Heart left ventricle (tissue), 16 donors: ENCODE data around the gene CCDC28B. TPM values are rescaled to one million over a fixed set of nuclear protein-coding genes. Genes with fewer than 3 reads are reported as not detected.
A peak's percentile ranks its signal among the peaks of the same experiment; 100 is the strongest.

Source experiments
- ATAC-seq, 4 donors: fragments of 200-7000 bp; cut with Tn5 transposase; one replicate each; pipeline ENCODE4 v1.9.1; 2020 to 2022; ENCODE audit warnings: moderate library complexity in 4 of 4, mild to moderate bottlenecking in 3 of 4, moderate number of reproducible peaks in 1 of 4
- DNase-seq, 5 donors: peaks; one replicate each; pipeline ENCODE4 v3.0.0-alpha.2; 2020
- H3K27ac ChIP-seq, 12 donors: fragments of 200-600 bp; sonication (generic) in 4 of 12; one replicate each; pipeline versions ENCODE4 v1.5.0 to v1.8.0; 2016 to 2022; ENCODE audit warnings: mild to moderate bottlenecking in 2 of 12
- H3K27me3 ChIP-seq, 9 donors: fragments of 200-600 bp; sonication (generic) in 2 of 9; one replicate each; pipeline versions ENCODE4 v1.5.1 to v1.8.0; 2016 to 2022; ENCODE audit warnings: mild to moderate bottlenecking in 3 of 9
- H3K36me3 ChIP-seq, 9 donors: fragments of 200-600 bp; sonication (generic) in 2 of 9; one replicate each; pipeline versions ENCODE4 v1.5.0 to v1.8.0; 2018 to 2022; ENCODE audit warnings: mild to moderate bottlenecking in 2 of 9
- H3K4me1 ChIP-seq, 12 donors: fragments of 200-600 bp; sonication (generic) in 4 of 12; one replicate each; pipeline versions ENCODE4 v1.5.0 to v1.8.0; 2016 to 2022; ENCODE audit warnings: mild to moderate bottlenecking in 3 of 12
- H3K4me3 ChIP-seq, 12 donors: fragments of 200-600 bp; sonication (generic) in 4 of 12; one replicate each; pipeline versions ENCODE4 v1.5.0 to v1.8.0; 2017 to 2022; ENCODE audit warnings: mild to moderate bottlenecking in 9 of 12, moderate library complexity in 4 of 12
- H3K9me3 ChIP-seq, 12 donors: fragments of 200-600 bp; sonication (generic) in 4 of 12; one replicate each; pipeline versions ENCODE4 v1.5.0 to v1.8.0; 2016 to 2022; ENCODE audit warnings: mild to moderate bottlenecking in 1 of 12
- CTCF ChIP-seq, 12 donors: fragments of 200-600 bp; sonication (generic) in 4 of 12; IDR thresholded peaks; one replicate each; pipeline versions ENCODE4 v1.5.0 to v1.8.0; 2018 to 2022; ENCODE audit warnings: antibody characterized with exemption in 12 of 12, mild to moderate bottlenecking in 5 of 12
- POLR2A ChIP-seq, 2 donors: fragments of 450-650 bp; IDR thresholded peaks; one replicate each; pipeline ENCODE4 v1.6.1; 2017; ENCODE audit warnings: antibody characterized with exemption in 2 of 2, mild to moderate bottlenecking in 2 of 2, moderate library complexity in 2 of 2
- WGBS, 4 donors: extraction: QIAGEN DNeasy Blood & Tissue Kit in 2 of 4; methylation state at CpG; one replicate each; pipeline versions ENCODE4 v1.1.5 to v1.1.7; 2013 to 2018; 5-methylcytosine and 5-hydroxymethylcytosine counted together
- intact Hi-C, 10 donors: fragments of 100-400 bp; cut with DNase I; formaldehyde crosslinking; loops; one replicate each; pipeline versions ENCODE4 v1.11.1 to v1.14.2; 2022
- polyA plus RNA-seq, 2 donors: library from polyadenylated mRNA; stranded (reverse); fragments of 200-250 nt; gene quantifications; one replicate each; pipeline ENCODE4 v1.2.3, GENCODE V29; 2013
- total RNA-seq, 9 donors: library from RNA; depleted of rRNA in 2 of 9; stranded (reverse); fragments of >200 nt in 2 of 9; fragmentation: NEBNext Ultra II Directional in 3 of 9; extraction: Animal tissue kit (Norgen Biotek cat#: 25700) in 3 of 9; gene quantifications; one replicate each; pipeline versions ENCODE4 v1.1.0 to v1.2.4, GENCODE V29; 2016 to 2023
- donor health status: ischemic (EF 13 %, LVEDD 7.1; RV severe dilation, severe dysfunction).
- donor health status: healthy with polysubstance abuse.
- donor health status: DM: no; HTN: yes; CAD: no.
- donor health status: DM: no; HTN: no; CAD: no.
- donor health status: ischemic (EF 25% LVEDD 6.9; RV normal size, moderate dysfunction).
- donor health status: ischemic (EF 25% LVEDD 5.7; RV mildly dilated, moderate dysfunction).
- donor health status: healthy.
- donor health status: DM: yes; HTN: yes; CAD: no.
- donor health status: ischemic (EF 35%, LVEDD 5.7; RV mildly dilated, moderate dysfunction).
- donor health status: nonischemic (EF 11% LVEDD 7.7; RV severe dilation, severe dysfunction).
- donor health status: DM: yes; HTN: yes; CAD: no.
- donor health status: PGD.
- donor health status: ischemic (EF 29% LVEDD 5.4; RV normal size, mild dysfunction).
- donor health status: nonischemic (EF 23%, LVEDD 6.1; RV moderate dilation, normal function).

CCDC28B gene
- total and polyA plus RNA-seq, 11 donors: 12.5 to 40.2 (median 17.0) TPM

GRCh38 chr1:32184650-32185049, 15.7 kb upstream of the CCDC28B start:
- intact Hi-C loops: no loop called here
- Histone ChIP-seq H3K36me3 (peaks cover 0 to 87% (median 85%) of the 10 kb centered on the region in 9 donors), H3K27ac (no peak overlapping the region), H3K27me3 (no peaks in the 10 kb centered on the region), H3K4me1 (peaks cover 4 to 60% (median 39%) of the 10 kb centered on the region in 12 donors), H3K9me3 (no peaks in the 10 kb centered on the region), H3K4me3 (no peak overlapping the region)
- DNase-seq (no peak), ATAC-seq (no peak)
- TF ChIP-seq CTCF (IDR thresholded peaks at IDR 0.05): no peak

- no peak for ATAC-seq
- H3K9me3 ChIP-seq: no peaks in the 10 kb centered on the region
- 84 to 97% (median 93%) methylated on average over 2 of the region's 2 CpGs for WGBS, 4 donors
- TF ChIP-seq POLR2A (IDR thresholded peaks at IDR 0.05): no peak
- no peak for TF ChIP-seq CTCF (IDR thresholded peaks at IDR 0.05)
- DNase-seq: no peak
- no peak overlapping the region for H3K27ac ChIP-seq
- peaks cover 4 to 51% (median 31%) of the 10 kb centered on the region in 12 donors for H3K4me1 ChIP-seq
- H3K4me3 ChIP-seq: no peak overlapping the region
- H3K27me3 ChIP-seq: no peaks in the 10 kb centered on the region
- intact Hi-C loops: no loop called here
- H3K36me3 ChIP-seq: peaks cover 0 to 99% (median 95%) of the 10 kb centered on the region in 9 donors
These were observed 14.3 kb upstream of the CCDC28B start for GRCh38 chr1:32186077-32186476.

- H3K27me3 ChIP-seq: no peaks in the 10 kb centered on the region
- no peaks in the 10 kb centered on the region for H3K9me3 ChIP-seq
- H3K36me3 ChIP-seq: peaks cover 0 to 99% (median 95%) of the 10 kb centered on the region in 9 donors
- no peak for TF ChIP-seq POLR2A (IDR thresholded peaks at IDR 0.05)
- TF ChIP-seq CTCF (IDR thresholded peaks at IDR 0.05): no peak
- no peak overlapping the region for H3K27ac ChIP-seq
- H3K4me3 ChIP-seq: no peak overlapping the region
- no peak for ATAC-seq
- no peak for DNase-seq
- 83 to 92% (median 87%) methylated on average over 2 of the region's 2 CpGs for WGBS, 4 donors
- intact Hi-C loops: no loop called here
- H3K4me1 ChIP-seq: peaks cover 2 to 47% (median 26%) of the 10 kb centered on the region in 12 donors
These were observed 13.9 kb upstream of the CCDC28B start for GRCh38 chr1:32186491-32186890.

GRCh38 chr1:32187850-32188249, 12.5 kb upstream of the CCDC28B start:
- Histone ChIP-seq H3K27ac (no peak overlapping the region), H3K27me3 (no peaks in the 10 kb centered on the region), H3K9me3 (no peaks in the 10 kb centered on the region), H3K36me3 (peaks cover 0 to 99% (median 95%) of the 10 kb centered on the region in 9 donors), H3K4me1 (peaks cover 0 to 33% (median 13%) of the 10 kb centered on the region in 12 donors), H3K4me3 (no peak overlapping the region)
- intact Hi-C loops: no loop called here
- WGBS, 4 donors: 95 to 100% (median 97%) methylated on average over 9 of the region's 9 CpGs
- ATAC-seq (peak in 1 of 4 donors; percentile 20), DNase-seq (no peak)
- TF ChIP-seq CTCF (IDR thresholded peaks at IDR 0.05): no peak
- TF ChIP-seq POLR2A (IDR thresholded peaks at IDR 0.05): no peak
